HG03159 (cell line): ENCODE data around the gene RPS16.
A peak's percentile ranks its signal among the peaks of the same experiment; 100 is the strongest.

ENCODE experiments used
- ATAC-seq: cut with Tn5 transposase; IDR thresholded peaks from one replicate; pipeline ENCODE4 v1.9.1; 2021; ENCODE audit warnings: mild to moderate bottlenecking, moderate library complexity; ENCODE audit not compliant: unreplicated experiment

RPS16 gene

DNA sequence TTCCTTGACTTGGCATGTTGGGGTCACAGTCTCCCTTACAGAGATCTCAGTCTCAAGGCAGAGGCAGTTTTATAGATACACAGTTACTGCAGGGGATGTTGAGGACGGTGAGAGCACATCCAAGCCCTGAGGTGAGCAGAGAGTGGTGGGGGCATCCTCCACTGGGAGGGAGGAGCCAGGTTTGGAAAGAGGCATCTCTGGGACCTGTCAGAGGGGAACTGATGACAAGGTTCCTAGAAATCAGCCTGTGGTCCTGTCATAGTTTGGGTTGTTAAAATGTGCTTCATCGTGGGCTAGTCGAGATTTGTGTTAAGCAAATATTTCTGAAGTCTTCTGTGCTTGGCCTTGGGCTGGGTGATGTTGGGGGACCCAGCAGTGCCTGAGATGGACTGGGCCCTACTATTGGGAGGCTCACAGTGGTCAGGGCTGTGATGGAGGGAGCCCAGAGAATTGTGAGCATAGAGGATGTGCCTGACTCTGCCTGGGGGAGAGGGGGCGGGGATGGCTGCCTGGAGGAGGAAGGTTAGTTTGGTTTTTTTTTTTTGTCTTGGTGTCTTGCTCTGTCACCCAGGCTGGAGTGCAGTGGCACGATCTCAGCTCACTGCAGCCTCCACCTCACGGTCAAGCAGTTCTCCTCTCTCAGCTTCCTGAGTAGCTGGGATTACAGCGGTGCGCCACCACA, 13.5 kb upstream of the RPS16 start:
- no peak for ATAC-seq

DNA sequence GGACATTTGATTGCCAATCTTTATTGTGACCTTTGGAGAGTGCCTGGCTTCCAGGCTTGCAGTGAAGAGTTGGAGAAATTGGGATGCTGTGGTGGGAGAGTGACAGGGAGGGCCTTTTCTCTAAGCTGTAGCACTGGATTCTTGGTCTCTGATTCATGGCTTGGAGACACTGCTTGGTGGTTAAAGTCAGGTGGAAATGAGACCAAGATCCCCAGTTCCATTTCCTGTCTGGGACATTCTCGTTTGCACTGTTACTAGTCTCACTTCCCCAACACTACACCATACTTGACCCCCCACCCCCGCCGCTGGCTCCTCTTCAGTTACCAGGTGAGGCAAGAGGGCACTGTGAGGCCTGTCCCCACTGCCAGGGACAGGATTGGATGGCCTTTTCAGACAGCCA, 12.5 kb upstream of the RPS16 start:
- ATAC-seq = no peak

DNA sequence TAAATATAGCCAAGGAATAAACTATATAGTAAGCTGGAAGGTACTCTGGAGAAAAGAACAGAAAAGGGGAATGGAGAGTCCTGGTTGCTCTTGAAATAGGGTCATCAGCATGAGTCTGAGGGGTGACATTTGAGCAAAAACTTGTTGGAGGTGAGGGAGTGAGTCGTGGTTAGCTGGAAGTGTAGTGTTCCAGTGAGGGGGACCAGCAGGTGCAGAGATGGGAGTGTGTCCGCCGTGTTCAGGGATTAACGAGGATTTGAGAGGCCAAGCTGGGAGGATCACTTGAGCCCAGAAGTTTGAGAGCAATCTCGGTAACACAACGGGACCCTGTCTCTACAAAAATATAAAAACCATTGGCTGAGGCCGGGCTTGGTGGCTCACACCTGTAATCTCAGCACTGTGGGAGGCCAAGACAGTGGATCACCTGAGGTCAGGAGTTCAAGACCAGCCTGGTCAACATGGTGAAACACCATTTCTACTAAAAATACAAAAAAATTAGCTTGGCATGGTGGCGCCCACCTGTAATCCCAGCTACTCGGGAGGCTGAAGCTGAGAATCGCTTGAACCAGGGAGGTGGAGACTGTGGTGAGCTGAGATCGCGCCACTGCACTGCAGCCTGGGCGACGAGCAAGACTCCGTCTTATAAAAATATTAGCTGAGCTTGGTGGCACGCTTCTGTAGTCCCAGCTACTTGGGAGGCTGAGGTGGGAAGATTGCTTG, 10.8 kb upstream of the RPS16 start:
- no peak for ATAC-seq

DNA sequence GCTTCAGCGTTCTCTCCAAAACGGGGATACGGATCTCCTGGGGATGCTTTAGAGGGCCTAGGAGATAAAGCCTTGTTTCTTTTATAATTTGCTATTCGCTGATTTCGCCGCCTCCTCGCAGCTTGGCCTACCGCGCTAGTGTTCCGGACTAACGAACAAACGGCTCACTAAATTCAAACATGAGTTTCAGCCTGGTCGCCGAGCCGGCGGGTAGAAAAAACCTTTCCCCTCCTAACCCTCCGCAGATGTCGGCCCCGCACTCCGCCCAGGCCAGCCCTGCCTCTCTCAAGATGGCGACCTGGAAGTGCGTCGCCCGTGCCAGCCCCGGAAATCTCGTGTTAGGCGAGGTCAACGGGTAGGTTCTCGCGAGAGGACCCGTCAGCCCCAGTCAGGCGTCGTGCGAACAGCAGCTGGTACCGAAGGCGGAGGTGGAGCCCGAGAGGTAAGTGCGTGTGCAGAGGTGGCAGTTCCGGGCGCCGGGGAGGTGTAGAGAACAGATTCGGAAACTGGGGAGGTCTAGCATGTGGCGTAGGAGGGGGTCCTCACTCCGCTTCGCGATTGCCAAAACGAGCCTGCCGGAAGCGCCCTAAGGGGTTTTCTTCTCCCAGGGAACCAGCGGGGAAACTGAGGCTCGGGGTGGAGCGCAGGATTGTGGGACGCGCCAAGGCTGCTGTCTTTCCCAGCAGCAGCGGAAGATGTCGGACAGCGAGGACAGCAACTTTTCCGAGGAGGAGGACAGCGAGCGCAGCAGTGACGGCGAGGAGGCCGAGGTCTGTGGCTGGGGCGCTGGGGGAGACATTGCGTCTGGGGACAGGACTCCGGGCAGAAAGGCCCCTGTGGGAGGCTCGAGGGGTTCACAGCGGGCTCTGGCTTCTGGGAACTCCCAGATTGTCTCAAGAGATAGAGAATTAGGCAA, 9.7 kb upstream of the RPS16 start, which contains the start of gene SUPT5H:
TSS of gene SUPT5H (plus strand) at position 387 of the 916 bp plus-strand sequence. CDS start at position 696, 309 bp downstream.
- ATAC-seq = peak; percentile 83

DNA sequence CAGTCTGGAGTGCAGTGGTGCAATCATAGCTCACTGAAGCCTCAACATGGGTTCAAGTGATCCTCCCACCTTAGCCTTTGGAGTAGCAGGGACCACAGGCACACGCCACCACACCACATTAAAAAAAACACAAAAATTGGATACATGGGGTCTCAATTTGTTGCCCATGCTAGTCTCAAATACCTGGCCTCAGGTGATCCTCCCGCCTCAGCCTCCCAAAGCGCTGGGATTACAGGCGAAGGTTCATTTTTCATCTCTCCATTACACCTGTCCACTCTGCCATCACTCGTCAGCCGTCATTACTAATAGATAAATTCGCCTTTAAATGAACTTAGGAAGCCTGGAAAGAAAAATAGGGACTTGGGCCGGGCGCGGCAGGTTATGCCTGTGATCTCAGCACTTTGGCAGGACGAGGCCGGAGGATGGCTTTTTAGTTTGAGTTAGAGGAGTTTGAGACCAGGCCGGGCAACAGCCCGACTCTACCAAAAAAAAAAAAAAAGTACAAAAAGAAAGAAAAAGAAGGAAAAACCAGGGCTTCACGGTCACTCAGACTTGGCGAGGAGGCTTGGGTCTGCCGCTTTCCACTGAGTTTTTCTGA, 8.9 kb upstream of the RPS16 start:
- no peak for ATAC-seq

DNA sequence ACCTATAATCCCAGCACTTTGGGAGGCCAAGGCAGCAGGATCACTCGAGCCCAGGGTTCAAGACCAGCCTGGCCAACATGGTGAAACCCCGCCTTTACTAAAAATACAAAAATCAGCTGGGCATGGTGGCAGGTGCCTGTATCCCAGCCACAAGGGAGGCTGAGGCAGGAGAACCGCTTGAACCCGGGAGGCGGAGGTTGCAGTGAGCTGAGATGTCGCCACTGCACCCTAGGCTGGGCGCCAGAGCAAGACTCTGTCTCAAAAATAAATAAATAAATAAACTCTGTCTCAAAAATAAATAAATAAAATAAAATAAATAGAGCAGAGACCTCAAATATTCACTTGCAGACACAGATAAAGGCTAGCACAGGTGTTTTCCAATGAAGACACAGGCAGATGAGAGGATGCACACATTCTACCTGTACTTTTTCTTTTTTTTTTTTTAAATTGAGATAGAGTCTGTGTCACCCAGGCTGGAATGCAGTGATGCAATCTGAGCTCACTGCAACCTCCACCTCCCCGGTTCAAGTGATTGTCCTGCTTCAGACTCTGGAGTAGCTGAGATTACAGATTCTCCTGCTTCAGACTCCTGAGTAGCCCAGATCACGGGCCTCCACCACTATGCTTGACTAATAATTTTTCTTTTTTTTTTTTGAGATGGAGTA, 2.7 kb upstream of the RPS16 start:
- no peak for ATAC-seq

DNA sequence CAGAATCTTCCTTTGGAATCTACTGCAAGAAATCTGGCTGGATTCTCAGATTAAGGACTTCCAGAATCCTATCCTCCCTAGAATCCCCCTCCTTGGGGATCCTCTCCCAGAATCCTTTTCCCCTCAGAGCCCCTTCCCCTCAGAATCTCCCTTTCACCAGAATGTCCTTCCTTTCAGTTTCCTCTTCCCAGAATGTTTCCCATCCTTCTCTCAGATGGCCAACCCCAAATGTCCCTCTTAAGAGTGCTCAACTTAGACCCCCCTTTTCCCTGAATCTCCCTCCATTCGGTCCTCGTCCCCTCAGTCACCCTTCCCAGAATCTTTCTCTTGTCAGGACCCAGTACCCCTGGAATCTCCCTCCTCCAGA, 584 bp upstream of the RPS16 start:
- no peak for ATAC-seq

DNA sequence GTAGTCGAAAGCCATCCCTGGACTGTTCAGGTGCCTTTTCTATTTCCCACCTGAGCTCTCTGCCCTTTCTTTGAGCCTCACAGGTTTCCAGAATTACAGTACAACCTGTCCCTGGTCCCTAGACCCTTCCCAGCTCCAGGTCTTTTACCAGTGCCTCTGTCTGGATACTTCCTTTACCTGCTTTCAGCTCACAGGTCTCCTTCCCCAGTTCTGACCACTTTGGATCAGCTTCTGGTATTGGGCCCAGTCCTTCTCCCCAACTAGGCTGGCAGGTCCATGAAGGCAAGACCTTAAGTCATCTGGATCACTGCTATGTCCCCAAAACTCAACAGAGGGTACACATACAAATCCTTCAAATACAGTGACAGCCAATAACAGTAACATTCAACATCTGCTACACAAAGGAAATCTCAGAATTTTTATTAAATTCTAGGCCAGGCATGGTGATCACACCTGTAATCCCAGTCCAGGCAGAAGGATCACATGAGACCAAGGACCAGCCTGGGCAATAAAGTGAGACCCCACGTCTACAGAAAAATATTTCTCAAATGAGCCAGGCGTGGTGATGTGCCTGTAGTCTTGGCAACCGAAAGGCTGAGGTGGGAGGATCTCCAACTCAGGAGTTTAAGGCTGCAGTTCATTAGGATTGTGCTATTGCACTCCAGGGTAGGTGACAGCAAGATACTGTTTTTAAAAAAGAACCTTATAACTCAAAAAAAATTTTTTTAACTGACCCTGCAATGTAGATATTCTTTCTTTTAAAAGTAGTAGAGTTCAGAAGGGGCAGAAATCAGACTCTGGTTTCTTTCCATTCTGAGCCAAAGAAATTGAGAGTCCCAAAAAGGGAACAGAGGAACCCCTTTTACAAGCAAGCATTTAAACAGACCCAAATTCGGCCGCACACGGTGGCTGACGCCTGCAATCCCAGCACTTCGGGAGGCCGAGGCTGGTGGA, 1.3 kb downstream of the RPS16 start:
- ATAC-seq = no peak

DNA sequence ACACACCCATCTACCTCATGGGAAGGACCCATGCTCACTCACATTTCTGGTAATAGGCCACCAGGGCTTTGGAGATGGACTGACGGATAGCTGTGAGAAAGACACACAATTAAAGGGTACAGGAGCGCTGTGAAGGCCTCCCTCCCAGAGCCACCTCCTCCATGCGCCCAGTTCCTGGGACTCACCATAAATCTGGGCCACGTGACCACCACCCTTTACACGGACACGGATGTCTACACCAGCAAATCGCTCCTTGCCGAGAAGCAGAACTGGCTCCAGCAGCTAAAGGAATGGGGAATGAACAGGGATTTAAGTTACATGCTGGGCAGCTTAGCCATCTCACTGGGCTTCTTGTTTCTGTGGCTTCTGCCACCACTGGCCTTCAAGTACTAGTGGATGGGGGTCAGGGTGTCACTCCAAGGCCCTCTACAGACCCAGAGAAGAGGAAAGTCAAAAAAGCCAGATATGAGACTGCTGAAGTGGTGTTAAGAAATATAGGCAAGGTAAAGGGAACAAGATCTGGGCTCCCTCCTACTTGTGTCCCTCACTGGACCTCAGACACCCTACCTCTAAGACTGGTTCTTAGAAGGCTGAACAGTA, 2.2 kb downstream of the RPS16 start:
- ATAC-seq = no peak

DNA sequence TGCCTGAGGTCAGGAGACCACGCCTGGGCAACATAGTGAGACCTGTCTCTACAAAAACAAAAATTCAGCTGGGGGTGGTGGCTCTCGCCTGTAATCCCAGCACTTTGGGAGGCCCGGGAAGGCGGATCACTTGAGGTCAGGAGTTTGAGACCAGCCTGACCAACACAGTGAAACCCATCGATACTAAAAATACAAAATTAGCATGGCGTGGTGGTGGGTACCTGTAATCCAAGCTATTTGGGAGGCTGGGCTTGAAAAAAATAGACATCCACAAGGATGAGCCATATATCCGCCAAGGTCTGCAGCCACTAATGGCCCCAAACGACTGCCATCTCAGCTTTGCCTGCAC, 3.1 kb downstream of the RPS16 start:
- ATAC-seq = no peak

DNA sequence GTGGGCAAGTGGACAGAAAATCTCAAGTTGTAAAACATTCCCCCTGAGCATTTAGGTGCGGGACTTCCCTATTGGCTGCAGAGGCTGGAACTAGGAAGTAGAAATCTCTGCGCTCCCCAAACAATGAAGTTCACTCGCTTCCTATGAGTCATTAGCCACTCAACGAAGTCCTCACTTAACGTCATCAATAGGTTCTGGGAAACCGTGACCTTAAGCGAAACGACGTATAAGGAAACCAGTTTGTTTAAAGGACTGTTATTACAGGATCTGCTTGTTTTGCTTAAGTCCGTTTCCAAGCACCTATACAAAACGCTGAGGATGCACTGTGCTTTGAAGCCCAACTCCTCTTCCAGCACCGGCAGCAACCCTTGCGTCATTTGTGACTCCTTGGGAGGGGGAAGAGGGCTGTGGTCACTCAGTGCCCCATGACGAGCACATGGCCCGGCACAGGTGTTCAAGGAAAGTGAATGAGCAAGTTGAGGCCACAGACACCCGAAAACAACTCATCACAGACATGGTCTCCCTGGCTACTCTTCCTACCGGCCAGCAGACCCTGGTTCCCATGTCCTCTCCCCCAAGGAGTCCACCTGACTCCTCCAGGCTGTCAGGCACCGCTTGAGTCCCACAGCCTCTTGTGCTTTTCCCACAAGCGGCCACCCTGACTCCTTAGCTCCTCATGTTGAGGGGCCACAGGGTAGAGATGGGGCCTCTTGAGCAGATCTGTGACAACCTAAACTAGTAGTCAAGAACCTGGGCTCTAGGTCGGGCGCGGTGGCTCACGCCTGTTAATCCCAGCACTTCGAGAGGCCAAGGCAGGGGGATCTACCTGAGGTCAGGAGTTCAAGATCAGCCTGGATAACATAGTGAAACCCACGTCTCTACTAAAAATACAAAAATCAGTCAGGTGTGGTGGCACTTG, 4.8 kb downstream of the RPS16 start:
- peak; percentile 44 for ATAC-seq

DNA sequence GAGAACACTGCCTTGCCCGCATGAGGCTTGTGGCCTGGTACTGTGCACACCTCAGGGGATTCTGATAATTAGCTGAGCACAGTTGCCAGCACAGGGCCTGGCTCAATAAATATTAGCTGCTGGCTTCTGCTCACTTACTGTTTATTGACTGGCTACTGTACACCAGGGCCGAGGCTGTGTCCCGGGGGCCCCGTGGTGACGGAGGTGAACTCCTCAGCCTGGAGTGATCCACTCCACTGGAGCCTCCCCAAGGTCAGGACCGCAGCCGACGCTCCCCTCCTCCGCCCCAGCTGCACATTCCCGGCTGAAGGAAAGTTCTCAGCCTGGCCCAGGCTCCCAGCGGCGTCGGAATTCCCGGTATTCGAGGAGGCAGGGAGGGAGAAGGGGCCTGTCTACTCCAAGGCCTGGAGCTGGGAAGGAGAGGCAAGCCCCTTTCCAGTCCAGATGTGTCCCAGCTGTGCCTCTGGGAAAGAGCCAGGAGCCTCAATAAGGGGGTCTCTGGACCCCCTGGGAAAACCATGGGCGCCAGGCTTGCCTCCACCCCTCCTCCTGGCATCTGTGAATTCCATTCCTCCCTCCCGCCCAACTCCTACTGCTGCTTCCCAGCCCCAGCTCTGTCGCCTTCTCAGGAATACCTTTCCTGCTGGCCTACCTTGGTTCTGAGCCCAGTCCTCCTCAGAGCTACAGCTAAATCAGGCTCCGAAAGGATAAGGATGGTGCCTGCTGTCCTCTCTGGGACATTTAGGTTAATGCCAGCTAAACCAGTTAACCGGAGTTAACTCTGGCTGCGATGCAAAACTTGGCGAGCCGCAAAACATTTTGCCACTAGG, 7.3 kb downstream of the RPS16 start:
- no peak for ATAC-seq

DNA sequence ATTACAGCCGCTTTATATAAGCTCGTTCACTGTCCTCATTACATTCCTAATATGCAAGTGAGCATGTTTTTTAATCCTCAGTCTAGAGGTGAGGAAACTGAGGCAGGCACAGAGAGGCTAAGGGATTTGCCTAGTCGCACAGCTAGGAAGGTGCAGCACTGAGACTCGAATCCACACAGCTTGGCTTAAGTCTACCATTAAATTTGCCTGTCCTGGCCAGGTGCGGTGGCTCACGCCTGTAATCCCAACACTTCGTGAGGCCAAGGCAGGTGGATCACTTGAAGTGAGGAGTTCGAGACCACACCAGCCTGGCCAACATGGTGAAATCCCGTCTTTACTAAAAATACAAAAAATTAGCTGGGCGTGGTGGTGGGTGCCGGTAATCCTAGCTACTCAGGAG, 8.0 kb downstream of the RPS16 start:
- no peak for ATAC-seq

DNA sequence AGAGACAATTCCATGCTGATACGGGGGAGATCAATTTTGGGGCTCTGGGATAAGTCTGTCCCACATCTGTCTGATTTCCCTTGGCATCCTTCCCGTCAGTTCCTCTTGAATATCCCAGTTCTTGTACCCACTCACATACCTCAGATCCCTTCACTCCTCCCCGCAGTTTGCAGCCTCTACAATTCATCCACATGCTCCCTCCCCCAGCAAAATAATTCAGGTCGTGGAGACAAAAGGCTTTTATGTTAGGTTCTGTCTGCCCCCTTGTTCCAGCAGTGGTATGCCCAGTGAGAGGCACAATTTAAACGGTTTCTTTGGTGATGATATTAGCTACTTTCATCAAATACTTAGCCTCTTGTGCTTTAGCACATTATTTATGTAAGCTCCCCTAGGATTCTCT, 9.6 kb downstream of the RPS16 start:
- no peak for ATAC-seq

DNA sequence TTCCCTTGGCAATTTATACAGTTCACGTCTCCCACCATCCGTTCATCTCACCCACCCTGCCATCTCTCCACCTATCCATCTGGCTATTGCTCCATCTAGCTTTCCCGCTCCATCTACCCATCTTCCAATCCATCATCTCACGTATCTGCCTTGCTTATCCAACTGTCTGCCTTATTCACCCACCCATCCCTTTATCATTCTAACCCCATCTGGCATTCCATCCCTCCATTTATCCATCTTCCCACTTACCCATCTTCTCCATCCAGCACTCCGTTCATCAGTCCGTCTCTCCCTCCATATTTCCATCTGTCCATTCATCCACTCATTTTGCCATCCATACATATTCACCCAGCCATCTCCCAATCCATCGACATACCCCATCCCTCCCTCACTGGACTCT, 10.0 kb downstream of the RPS16 start:
- ATAC-seq = no peak

DNA sequence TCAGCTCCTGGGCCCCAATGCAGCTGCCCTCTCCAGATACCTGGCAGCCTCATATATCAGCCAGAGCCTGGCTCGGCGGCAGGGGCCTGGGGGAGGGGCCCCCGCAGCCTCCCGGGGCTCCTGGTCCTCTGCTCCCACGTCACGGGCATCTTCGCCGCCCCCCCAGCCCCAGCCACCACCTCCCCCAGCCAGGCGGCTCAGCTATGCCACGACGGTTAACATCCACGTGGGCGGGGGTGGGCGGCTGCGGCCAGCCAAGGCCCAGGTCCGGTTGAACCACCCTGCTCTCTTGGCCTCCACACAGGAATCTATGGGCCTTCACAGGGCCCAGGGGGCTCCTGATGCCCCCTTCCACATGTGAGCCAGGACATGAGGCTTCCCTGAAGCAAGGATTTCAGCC, 10.8 kb downstream of the RPS16 start:
- no peak for ATAC-seq
